Tibial nerve (tissue), 3 donors: ENCODE measurements around the gene ITGB6.

Source experiments
- POLR2A ChIP-seq, 2 donors: fragments of 450-650 bp; IDR thresholded peaks; one replicate each; pipeline ENCODE4 v1.6.1; 2017; ENCODE audit warnings: antibody characterized with exemption in 2 of 2, mild to moderate bottlenecking in 2 of 2, moderate library complexity in 2 of 2
- TF ChIP-seq, protein P1 (sequence below), 5 experiments: fragments of 200-600 bp in 3 of 5; fragments of 450-650 bp in 2 of 5; sonication (generic) in 3 of 5; IDR thresholded peaks; one replicate each; pipeline ENCODE4 v1.5.1; 2016 to 2019; ENCODE audit warnings: antibody characterized with exemption in 5 of 5, mild to moderate bottlenecking in 3 of 5, moderate library complexity in 2 of 5

DNA sequence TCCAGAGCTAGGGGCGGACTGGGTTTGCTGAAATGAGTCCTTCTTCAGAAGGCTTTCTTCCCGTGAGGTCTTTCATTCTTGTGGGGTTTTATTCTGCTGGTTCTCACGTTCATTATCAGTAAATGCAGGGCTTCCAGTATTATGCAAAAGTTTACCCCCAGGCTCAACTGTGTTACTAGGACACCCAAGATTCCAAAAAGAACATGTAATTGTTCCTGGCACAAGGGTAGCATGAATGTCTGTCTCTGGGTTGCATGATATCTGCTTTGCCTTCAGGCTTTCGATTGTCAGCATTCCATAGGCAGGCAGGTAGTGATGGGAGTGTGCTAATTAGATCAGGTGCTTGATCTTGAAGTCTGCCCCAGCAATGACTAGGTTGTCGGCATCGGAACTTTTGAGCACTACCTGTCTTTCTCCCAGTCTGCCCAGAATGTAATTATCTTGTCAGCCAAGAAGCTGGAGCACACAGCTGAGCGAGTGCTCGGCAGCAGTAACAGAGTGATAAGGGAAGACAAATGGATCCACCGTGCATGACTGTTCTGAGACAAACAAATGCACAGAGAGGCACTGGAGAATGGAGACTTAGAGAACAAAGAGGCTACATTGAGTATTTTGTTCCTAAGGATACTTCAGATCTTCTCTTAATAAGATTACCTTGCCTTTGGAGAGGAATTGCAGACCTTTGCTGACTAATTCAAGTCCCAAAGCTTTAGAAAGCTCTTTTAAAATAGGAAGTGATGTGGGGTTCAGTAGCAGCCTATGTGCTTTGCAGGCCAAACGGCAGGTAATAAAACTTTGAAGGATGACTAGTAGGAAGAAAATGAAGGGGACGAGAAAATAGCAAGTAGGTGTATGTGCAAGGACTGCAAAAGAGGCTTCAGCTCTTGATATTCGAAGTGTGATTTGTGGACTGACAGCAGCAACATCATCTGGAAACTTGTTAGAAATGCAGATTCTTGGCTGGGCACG, 41.9 kb downstream of the ITGB6 start:
- TF ChIP-seq, protein P1, sequence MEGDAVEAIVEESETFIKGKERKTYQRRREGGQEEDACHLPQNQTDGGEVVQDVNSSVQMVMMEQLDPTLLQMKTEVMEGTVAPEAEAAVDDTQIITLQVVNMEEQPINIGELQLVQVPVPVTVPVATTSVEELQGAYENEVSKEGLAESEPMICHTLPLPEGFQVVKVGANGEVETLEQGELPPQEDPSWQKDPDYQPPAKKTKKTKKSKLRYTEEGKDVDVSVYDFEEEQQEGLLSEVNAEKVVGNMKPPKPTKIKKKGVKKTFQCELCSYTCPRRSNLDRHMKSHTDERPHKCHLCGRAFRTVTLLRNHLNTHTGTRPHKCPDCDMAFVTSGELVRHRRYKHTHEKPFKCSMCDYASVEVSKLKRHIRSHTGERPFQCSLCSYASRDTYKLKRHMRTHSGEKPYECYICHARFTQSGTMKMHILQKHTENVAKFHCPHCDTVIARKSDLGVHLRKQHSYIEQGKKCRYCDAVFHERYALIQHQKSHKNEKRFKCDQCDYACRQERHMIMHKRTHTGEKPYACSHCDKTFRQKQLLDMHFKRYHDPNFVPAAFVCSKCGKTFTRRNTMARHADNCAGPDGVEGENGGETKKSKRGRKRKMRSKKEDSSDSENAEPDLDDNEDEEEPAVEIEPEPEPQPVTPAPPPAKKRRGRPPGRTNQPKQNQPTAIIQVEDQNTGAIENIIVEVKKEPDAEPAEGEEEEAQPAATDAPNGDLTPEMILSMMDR (IDR thresholded peaks at IDR 0.05): no peak
- no peak for TF ChIP-seq POLR2A (IDR thresholded peaks at IDR 0.05)
